CD4-positive, CD25-positive, alpha-beta regulatory T cell (primary cell): ENCODE results near the gene CHST11. TPM values are rescaled to one million over a fixed set of nuclear protein-coding genes. Genes with fewer than 3 reads are reported as not detected.
"Not testable (repeated sequence)": the region's sequence is repeated elsewhere in the genome, so short reads cannot be mapped to it uniquely, and the experiment has no call there.

Source experiments
- ATAC-seq, 2 donors: fragments of 150-1000 bp; cut with Tn5 transposase; one replicate each; pipeline ENCODE4 v1.10.0; 2021; ENCODE audit warnings: low read depth in 2 of 2, moderate number of reproducible peaks in 2 of 2, moderate library complexity in 1 of 2
- DNase-seq, 3 donors: peaks; one replicate each; pipeline versions ENCODE4 v3.0.0 to v3.0.0-alpha.2; 2012 to 2022; ENCODE audit warnings: mixed read lengths in 1 of 3
- H3K27ac ChIP-seq: one replicate; pipeline ENCODE4 v1.7.0; 2013; ENCODE audit warnings: mild to moderate bottlenecking, low read length; ENCODE audit not compliant: insufficient read depth, poor library complexity, severe bottlenecking
- H3K27me3 ChIP-seq: one replicate; pipeline ENCODE4 v1.7.0; 2013; ENCODE audit warnings: low read length; ENCODE audit not compliant: control insufficient read depth, insufficient read depth
- H3K36me3 ChIP-seq: one replicate; pipeline ENCODE4 v1.7.0; 2013; ENCODE audit warnings: mild to moderate bottlenecking, low read length, moderate library complexity; ENCODE audit not compliant: control insufficient read depth, insufficient read depth
- H3K4me1 ChIP-seq: 2 replicates; pipeline ENCODE4 v1.7.0; 2013; ENCODE audit warnings: mild to moderate bottlenecking, low read length; ENCODE audit not compliant: insufficient read depth, control insufficient read depth, poor library complexity, severe bottlenecking
- H3K4me3 ChIP-seq: one replicate; pipeline ENCODE4 v1.7.0; 2013; ENCODE audit warnings: low read depth, mild to moderate bottlenecking, low read length, moderate library complexity
- H3K9me3 ChIP-seq, 2 experiments: 1 replicate in 1 of 2; 2 replicates in 1 of 2; pipeline ENCODE4 v1.7.0; 2013; ENCODE audit warnings: low read length in 2 of 2, mild to moderate bottlenecking in 1 of 2, moderate library complexity in 1 of 2; ENCODE audit not compliant: control insufficient read depth in 2 of 2
- H3K27ac Mint-ChIP-seq, 3 donors: one replicate each; pipeline ENCODE4 v1.8.0; 2020 to 2022; ENCODE audit warnings: mild to moderate bottlenecking in 3 of 3, mixed read lengths in 3 of 3, moderate library complexity in 2 of 3
- H3K27me3 Mint-ChIP-seq: one replicate; pipeline ENCODE4 v1.8.0; 2022; ENCODE audit warnings: mild to moderate bottlenecking, mixed read lengths
- H3K36me3 Mint-ChIP-seq: one replicate; pipeline ENCODE4 v1.8.0; 2020; ENCODE audit warnings: mixed read lengths
- H3K4me1 Mint-ChIP-seq, 4 donors: one replicate each; pipeline ENCODE4 v1.8.0; 2020 to 2022; ENCODE audit warnings: mixed read lengths in 4 of 4, mild to moderate bottlenecking in 1 of 4
- H3K4me3 Mint-ChIP-seq, 4 donors: one replicate each; pipeline ENCODE4 v1.8.0; 2020 to 2022; ENCODE audit warnings: mild to moderate bottlenecking in 4 of 4, mixed read lengths in 4 of 4, moderate library complexity in 3 of 4
- H3K9me3 Mint-ChIP-seq, 7 donors: one replicate each; pipeline ENCODE4 v1.8.0; 2020 to 2022; ENCODE audit warnings: mixed read lengths in 7 of 7, mild to moderate bottlenecking in 3 of 7, moderate library complexity in 2 of 7
- polyA plus RNA-seq, 4 donors: library from polyadenylated mRNA; unstranded; fragments of 300-500 nt; fragmentation: Illumina TruSeq; gene quantifications; one replicate each; pipeline ENCODE4 v1.2.3, GENCODE V29; 2021
- total RNA-seq: library from RNA; stranded (reverse); gene quantifications from one replicate; pipeline ENCODE4 v1.2.3, GENCODE V29; 2022

CHST11 gene
- total and polyA plus RNA-seq, 5 donors from 2014 or later: 70.2 to 192 (median 105) TPM

DNA sequence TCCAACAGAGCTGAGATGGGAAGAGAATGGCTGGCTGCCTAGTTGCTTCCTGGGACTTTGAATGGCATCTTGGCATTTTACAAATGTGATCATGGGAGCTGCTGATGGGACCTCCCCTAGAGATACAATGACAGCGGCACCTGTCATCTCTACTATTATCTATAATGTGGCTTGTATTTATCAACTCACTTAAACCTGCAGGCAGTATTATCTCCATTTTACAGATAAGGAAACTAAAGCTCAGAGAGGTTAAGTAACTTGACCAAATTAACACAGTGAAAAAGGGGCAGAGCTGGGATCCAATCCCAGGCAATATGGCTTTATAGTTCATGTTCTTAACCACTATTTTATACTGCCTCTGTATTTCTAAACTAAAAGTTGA, 111.7 kb downstream of the CHST11 start:
- DNase-seq: no peak
- Histone ChIP-seq H3K27ac (peak overlapping the region; percentile 78), H3K4me3 (peak overlapping the region; percentile 79), H3K36me3 (peaks cover 18% of the 10 kb centered on the region), H3K9me3 (peaks cover 4 to 13% of the 10 kb centered on the region in 2 experiments), H3K27me3 (no peaks in the 10 kb centered on the region), H3K4me1 (peaks cover 51% of the 10 kb centered on the region)
- Mint-ChIP-seq H3K4me3 (peak overlapping the region; percentile 12 to 89 (median 72)), H3K27ac (peak overlapping the region; percentile 11 to 80 (median 76)), H3K27me3 (no peaks in the 10 kb centered on the region), H3K36me3 (peaks cover 22% of the 10 kb centered on the region), H3K9me3 (peaks cover 0 to 11% (median 2%) of the 10 kb centered on the region in 7 donors), H3K4me1 (peaks cover 40 to 82% (median 64%) of the 10 kb centered on the region in 4 donors)
- no peak for ATAC-seq

DNA sequence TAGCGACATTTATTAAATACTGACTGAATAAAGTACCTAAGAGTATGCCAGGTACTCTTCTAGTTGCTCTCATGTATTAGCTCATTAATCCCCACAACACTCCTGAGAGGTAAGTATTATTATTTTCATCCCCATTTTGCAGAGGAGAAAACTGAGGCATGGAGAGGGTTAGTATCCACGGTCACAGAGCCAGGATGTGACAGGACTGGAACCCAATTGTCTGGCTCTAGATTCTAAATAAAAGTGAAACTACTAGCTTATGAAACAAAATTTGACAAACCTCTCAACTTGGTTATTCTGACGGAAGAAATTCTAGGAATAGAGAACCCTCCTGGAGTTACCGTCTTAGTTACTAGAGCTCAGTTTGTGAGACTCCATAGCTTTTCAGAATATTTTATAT, 112.2 kb downstream of the CHST11 start:
- Mint-ChIP-seq H3K27me3 (no peaks in the 10 kb centered on the region), H3K4me1 (peaks cover 40 to 80% (median 66%) of the 10 kb centered on the region in 4 donors), H3K27ac (peak overlapping the region; percentile 79 to 83 (median 80)), H3K4me3 (peak overlapping the region; percentile 70 to 89 (median 77)), H3K36me3 (peaks cover 18% of the 10 kb centered on the region), H3K9me3 (peaks cover 0 to 6% (median 3%) of the 10 kb centered on the region in 7 donors)
- Histone ChIP-seq H3K9me3 (peaks cover 4 to 8% of the 10 kb centered on the region in 2 experiments), H3K36me3 (peaks cover 13% of the 10 kb centered on the region), H3K27ac (peak overlapping the region; percentile 78), H3K27me3 (no peaks in the 10 kb centered on the region), H3K4me1 (peaks cover 51% of the 10 kb centered on the region), H3K4me3 (peak overlapping the region; percentile 79)
- ATAC-seq (no peak), DNase-seq (peak in 2 of 3 donors; percentile 13 to 45)

DNA sequence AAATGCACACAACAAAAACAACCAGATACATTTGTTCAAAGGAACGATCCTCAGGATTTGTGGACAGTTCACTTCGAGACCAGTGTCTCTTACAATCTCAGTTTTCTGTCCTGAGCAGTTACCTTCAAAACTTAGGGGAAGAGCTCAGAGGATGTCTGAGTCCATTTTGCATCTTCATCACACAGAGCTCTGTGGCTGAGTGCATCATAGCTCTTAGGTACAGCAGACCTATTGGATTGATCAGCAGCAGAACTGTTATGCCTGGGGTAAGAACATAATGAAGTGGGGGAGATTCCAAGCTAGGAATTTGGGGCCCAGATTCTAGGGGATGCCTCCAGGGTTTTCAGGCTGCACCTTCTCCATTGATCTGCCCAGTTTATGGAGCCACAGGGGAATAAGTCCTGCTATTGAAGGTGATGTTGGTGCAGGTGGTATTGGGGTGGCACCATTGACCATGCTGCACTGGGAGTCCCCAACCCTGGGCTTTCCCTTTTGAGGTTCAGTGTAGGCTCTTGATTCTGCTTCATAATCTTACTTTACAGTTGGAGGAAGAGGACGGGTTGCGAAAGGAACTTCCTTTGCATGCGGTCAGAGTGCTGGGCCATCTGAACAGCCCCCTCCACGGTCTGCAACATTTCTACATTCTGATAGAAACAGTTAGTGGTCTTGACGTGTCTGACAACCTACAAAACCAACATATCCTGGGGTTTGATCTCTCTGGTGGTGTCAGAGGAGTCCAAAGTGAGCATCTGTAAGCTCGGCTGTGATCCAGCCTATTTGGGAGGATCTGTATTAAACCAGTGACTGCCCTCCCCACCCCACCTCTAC, 112.8 kb downstream of the CHST11 start:
- ATAC-seq: peak; percentile 57 to 67
- peaks cover 7% of the 10 kb centered on the region for H3K36me3 ChIP-seq
- peaks cover 0 to 4% (median 1%) of the 10 kb centered on the region in 7 donors for H3K9me3 Mint-ChIP-seq
- H3K27me3 Mint-ChIP-seq: no peaks in the 10 kb centered on the region
- H3K4me3 Mint-ChIP-seq: peak overlapping the region; percentile 70 to 89 (median 77)
- H3K27ac ChIP-seq: peak overlapping the region; percentile 78
- peak overlapping the region; percentile 79 for H3K4me3 ChIP-seq
- DNase-seq: peak; percentile 21 to 75 (median 60)
- H3K9me3 ChIP-seq: peaks cover 0 to 2% of the 10 kb centered on the region in 2 experiments
- H3K4me1 Mint-ChIP-seq: peaks cover 40 to 77% (median 66%) of the 10 kb centered on the region in 4 donors
- H3K27me3 ChIP-seq: no peaks in the 10 kb centered on the region
- H3K36me3 Mint-ChIP-seq: peaks cover 11% of the 10 kb centered on the region
- peaks cover 51% of the 10 kb centered on the region for H3K4me1 ChIP-seq
- peak overlapping the region; percentile 79 to 83 (median 80) for H3K27ac Mint-ChIP-seq

DNA sequence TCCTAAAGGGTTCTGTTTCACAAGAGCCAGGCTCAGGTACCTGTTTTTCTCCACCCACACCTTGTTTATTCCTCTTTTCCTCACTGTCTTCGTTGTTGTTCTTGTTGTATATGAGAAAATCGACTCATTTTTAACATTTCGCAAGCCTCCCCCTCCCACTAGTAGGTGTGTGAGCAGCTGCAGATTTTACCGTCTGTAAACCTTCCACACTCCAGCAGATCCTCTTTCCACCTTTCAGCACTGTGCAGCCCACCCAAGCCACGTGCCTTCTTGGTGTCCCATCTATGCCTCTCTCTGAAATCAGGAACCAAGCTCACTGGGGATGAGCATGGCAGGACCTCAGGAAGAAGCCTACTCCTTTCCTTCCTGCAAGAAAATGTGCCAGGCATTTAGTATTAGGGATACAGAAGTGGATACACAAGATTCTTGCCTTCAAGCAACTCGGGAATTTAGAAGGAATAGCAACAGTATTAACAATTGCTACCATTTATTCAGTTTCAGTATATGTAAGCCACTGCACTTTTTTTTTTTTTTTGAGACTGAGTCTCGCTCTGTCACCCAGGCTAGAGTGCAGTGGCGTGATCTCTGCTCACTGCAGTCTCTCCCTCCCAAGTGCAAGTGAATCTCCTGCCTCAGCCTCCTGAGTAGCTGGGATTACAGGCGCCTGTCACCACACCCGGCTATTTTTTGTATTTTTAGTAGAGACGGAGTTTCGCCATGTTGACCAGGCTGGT, 113.6 kb downstream of the CHST11 start:
- Histone ChIP-seq H3K9me3 (no peaks in the 10 kb centered on the region), H3K27ac (peak overlapping the region; percentile 78), H3K36me3 (peaks cover 2% of the 10 kb centered on the region), H3K4me1 (peaks cover 51% of the 10 kb centered on the region), H3K4me3 (peak overlapping the region; percentile 79), H3K27me3 (no peaks in the 10 kb centered on the region)
- H3K4me1 Mint-ChIP-seq: peaks cover 40 to 78% (median 67%) of the 10 kb centered on the region in 4 donors
- peak overlapping the region; percentile 79 to 83 (median 80) for H3K27ac Mint-ChIP-seq
- H3K9me3 Mint-ChIP-seq: peaks cover 0 to 3% (median 0%) of the 10 kb centered on the region in 7 donors
- peaks cover 9% of the 10 kb centered on the region for H3K36me3 Mint-ChIP-seq
- DNase-seq (no peak), ATAC-seq (no peak)
- peak overlapping the region; percentile 70 to 89 (median 77) for H3K4me3 Mint-ChIP-seq
- no peaks in the 10 kb centered on the region for H3K27me3 Mint-ChIP-seq

DNA sequence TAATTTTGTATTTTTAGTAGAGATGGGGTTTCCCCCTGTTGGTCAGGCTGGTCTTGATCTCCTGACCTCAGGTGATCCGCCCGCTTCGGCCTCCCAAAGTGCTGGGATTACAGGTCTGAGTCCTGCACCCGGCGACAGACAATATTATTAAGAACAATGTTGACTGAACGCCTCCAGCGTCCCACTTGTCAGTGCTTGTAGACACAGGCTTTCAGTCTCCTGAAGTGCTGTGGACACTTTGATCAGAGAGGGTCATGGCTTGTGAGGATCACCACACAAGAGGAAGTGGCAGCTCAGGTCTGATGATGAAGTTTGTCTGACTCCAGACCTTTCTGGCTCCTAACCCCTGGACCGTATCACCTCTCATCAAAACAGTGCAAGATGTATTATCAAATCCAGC, 114.6 kb downstream of the CHST11 start:
- no peaks in the 10 kb centered on the region for H3K9me3 ChIP-seq
- no peaks in the 10 kb centered on the region for H3K27me3 Mint-ChIP-seq
- peaks cover 40 to 78% (median 68%) of the 10 kb centered on the region in 4 donors for H3K4me1 Mint-ChIP-seq
- H3K36me3 ChIP-seq: peaks cover 2% of the 10 kb centered on the region
- no peak overlapping the region for H3K27ac ChIP-seq
- no peaks in the 10 kb centered on the region for H3K27me3 ChIP-seq
- peak overlapping the region in 2 of 3 donors; percentile 20 to 42 for H3K27ac Mint-ChIP-seq
- DNase-seq (no peak), ATAC-seq (no peak)
- peaks cover 6% of the 10 kb centered on the region for H3K36me3 Mint-ChIP-seq
- H3K9me3 Mint-ChIP-seq: peaks cover 0 to 3% (median 0%) of the 10 kb centered on the region in 7 donors
- peaks cover 45% of the 10 kb centered on the region for H3K4me1 ChIP-seq
- H3K4me3 Mint-ChIP-seq: peak overlapping the region in 2 of 4 donors; percentile 30 to 33
- no peak overlapping the region for H3K4me3 ChIP-seq

DNA sequence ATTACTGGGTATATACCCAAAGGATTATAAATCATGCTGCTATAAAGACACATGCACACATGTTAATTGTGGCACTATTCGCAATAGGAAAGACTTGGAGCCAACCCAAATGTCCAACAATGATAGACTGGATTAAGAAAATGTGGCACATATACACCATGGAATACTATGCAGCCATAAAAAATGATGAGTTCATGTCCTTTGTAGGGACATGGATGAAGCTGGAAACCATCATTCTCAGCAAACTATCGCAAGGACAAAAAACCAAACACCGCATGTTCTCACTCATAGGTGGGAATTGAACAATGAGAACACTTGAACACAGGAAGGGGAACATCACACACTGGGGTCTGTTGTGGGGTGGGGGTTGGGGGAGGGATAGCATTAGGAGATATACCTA, 117.6 kb downstream of the CHST11 start:
- not testable (repeated sequence) for H3K27ac ChIP-seq, H3K4me3 ChIP-seq, H3K9me3 ChIP-seq, H3K9me3 Mint-ChIP-seq, H3K27me3 ChIP-seq, H3K36me3 ChIP-seq, H3K27me3 Mint-ChIP-seq, H3K4me3 Mint-ChIP-seq, DNase-seq, ATAC-seq
- Mint-ChIP-seq H3K4me1 (peaks cover 40 to 78% (median 67%) of the 10 kb centered on the region in 4 donors), H3K36me3 (peaks cover 12% of the 10 kb centered on the region), H3K27ac (peak overlapping the region in 1 of 3 donors; percentile 76)
- peaks cover 43% of the 10 kb centered on the region for H3K4me1 ChIP-seq

DNA sequence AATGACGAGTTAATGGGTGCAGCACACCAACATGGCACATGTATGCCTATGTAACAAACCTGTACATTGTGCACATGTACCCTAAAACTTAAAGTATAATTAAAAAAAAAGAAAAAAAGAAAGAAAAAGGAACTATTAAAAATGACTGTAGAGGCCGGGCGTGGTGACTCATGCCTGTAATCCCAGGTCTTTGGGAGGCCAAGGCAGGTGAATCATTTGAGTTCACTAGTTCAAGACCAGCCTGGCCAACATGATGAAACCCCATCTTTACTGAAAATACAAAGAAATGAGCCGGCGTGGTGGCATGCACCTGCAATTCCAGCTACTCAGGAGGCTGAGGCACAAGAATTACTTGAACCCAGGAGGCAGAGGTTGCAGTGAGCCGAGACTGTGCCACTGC, 118.0 kb downstream of the CHST11 start:
- H3K27me3 Mint-ChIP-seq, H3K9me3 Mint-ChIP-seq, H3K36me3 ChIP-seq, H3K9me3 ChIP-seq, H3K4me3 ChIP-seq, DNase-seq, H3K4me3 Mint-ChIP-seq, H3K27ac Mint-ChIP-seq, H3K27ac ChIP-seq, H3K27me3 ChIP-seq, ATAC-seq: not testable (repeated sequence)
- Mint-ChIP-seq H3K4me1 (peaks cover 40 to 78% (median 67%) of the 10 kb centered on the region in 4 donors), H3K36me3 (peaks cover 12% of the 10 kb centered on the region)
- H3K4me1 ChIP-seq: peaks cover 43% of the 10 kb centered on the region
